Choroid plexus epithelial cell (primary cell): ENCODE results near the gene SPACA6.
"Not testable (repeated sequence)": the region's sequence is repeated elsewhere in the genome, so short reads cannot be mapped to it uniquely, and the experiment has no call there.

ENCODE experiments used
- DNase-seq: peaks from one replicate; pipeline ENCODE4 v3.0.0-alpha.2; 2010; ENCODE audit warnings: low read depth
- H3K4me3 ChIP-seq: 2 replicates; pipeline ENCODE4 v1.5.1; 2011; ENCODE audit warnings: low read depth, mild to moderate bottlenecking, control low read depth, low read length, moderate library complexity
- TF ChIP-seq, protein P1 (sequence below): conservative IDR thresholded peaks from 2 replicates; pipeline ENCODE4 v1.5.1; 2011; ENCODE audit warnings: low read depth, mild to moderate bottlenecking, control low read depth, inconsistent platforms, low read length, moderate library complexity

The SPACA6 gene

DNA sequence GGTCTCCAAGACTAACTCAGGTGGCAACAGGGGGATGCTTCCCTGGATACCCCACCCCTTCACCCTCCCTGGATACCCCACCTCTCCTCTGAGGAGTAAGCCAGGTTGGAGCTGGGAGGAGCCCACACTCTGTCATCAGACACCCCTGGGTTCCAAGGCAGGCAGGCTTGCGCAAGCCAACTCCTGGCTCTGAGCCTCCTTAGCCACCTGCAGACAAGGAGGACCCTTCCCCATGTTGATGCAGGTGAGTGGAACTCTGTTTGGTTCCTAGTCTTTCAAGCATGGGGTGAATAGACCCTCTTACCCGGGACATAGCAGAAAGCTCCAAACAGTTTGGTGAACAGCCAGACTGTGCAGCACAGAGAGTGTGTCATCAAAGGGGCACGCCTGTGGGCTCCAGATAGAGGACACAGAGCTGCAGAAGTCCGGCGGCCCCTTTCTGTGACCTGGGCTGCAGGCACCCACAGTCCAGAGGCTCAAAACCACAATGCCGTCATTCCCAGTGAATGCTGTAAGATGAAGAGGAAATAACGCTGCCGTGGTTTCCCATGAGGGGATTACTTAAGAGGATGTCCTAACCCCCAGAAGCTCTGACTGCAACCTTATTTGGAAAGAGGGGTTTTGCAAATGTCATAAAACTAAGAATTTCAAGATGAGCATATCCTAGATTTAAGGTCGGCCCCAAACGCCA is 42.8 kb downstream of the SPACA6 start:
- peak; percentile 97 for DNase-seq
- TF ChIP-seq, protein P1, sequence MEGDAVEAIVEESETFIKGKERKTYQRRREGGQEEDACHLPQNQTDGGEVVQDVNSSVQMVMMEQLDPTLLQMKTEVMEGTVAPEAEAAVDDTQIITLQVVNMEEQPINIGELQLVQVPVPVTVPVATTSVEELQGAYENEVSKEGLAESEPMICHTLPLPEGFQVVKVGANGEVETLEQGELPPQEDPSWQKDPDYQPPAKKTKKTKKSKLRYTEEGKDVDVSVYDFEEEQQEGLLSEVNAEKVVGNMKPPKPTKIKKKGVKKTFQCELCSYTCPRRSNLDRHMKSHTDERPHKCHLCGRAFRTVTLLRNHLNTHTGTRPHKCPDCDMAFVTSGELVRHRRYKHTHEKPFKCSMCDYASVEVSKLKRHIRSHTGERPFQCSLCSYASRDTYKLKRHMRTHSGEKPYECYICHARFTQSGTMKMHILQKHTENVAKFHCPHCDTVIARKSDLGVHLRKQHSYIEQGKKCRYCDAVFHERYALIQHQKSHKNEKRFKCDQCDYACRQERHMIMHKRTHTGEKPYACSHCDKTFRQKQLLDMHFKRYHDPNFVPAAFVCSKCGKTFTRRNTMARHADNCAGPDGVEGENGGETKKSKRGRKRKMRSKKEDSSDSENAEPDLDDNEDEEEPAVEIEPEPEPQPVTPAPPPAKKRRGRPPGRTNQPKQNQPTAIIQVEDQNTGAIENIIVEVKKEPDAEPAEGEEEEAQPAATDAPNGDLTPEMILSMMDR, result no peak
- no peak overlapping the region for H3K4me3 ChIP-seq

DNA sequence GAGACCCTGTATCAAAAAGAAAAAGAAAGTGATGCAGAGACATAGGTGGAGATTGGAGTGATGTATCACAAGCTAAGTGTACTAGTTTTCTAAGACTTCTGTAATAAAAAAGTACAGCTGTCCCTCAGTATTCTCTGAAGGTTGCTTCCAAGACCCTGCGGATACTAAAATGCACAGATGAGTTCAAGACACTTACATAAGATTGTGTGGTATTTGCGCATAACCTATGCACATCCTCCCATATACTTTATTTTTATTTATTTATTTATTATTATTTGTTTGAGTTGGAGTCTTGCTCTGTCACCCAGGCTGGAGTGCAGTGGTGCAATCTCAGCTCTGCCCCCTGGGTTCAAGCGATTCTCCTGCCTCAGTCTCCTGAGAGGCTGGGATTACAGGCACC is 44.3 kb downstream of the SPACA6 start:
- TF ChIP-seq, protein P1, result no peak
- no peak overlapping the region for H3K4me3 ChIP-seq
- no peak for DNase-seq

DNA sequence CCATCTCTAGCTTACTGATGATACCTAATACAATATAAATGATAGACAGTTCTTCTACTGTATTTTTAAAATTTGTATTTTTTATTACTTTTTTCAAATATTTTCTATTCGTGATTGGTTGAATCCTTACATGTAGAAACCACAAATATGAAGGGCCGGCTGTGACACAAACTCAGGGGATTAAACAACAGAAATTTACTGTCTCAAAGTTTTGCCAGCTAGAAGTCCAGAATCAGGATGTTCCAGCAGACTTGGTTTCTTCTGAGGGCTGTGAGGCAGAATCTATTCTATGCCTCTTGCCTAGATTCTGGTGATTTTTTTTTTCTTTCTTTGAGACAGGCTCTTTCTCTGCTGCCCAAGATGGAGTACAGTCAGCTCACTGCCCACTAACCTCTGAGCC is 44.8 kb downstream of the SPACA6 start:
- no peak overlapping the region for H3K4me3 ChIP-seq
- TF ChIP-seq, protein P1, result no peak
- DNase-seq, result no peak

DNA sequence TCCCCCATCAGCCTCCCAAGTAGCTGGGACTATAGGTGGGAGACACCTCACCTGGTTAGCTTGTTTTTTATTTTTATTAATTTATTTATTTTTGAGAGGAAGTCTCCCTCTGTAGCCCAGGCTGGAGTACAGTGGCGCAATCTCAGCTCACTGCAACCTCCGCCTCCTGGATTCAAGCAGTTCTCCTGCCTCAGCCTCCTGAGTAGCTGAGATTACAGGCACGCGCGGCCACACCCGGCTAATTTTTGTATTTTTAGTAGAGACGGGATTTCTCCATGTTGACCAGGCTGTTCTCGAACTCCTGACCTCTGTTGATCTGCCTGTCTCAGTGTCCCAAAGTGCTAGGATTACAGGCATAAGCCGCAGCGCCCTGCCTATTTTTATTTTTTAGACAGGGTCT is 45.4 kb downstream of the SPACA6 start:
- H3K4me3 ChIP-seq, DNase-seq: not testable (repeated sequence)

DNA sequence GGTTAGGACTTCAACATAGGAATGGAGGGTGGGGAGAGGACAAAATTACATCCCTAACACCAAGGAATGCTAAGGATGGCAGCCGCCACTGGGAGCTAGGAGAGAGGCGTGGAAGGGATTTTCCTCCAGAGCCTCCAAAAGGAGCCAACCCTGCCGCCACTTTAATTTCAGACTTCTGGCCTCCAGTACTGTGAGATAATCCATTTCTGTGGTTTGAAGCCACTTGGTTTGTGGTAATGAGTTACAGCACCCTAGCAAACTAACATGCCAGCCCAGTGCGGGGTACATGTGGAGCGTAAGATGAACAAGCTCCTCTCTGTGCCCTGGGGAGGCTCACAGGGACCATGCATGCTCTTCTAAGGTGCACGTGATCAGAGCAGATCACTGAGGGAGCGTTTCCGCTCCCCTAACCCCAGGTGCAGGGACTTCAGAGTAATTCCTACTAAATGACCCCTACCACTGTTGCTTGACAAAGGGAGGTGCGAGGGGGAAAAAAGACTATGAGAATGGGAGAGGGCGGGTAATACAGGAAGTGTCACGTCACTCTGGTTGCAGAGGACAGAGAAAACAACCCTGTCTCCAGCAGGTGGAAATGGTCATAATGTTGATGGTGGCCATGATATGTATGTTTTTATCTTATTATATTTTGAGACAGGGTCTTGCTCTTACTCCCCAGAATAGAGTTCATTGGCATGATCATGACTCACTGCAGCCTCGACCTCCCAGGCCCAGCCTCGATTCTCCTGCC is 46.5 kb downstream of the SPACA6 start:
- TF ChIP-seq, protein P1, result no peak
- H3K4me3 ChIP-seq, result no peak overlapping the region
- DNase-seq, result no peak

DNA sequence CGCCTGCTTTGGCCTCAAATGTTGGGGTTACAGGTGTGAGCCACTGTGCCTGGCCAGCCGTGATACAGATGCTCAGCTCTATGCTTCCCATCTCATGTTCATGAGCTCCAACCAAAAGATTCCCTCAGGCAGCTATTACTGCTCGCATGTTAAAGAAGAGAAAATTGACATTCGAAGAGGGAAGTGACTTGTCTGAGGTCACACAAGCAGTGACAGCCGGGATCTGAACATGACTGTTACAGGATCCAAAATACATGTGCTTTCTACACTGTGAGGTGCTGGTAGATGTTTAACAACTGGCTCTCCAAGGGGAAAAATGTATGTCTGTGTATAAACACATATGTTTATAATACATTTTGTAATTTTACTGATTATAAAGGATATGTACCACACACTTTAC is 47.2 kb downstream of the SPACA6 start:
- TF ChIP-seq, protein P1, result no peak
- no peak overlapping the region for H3K4me3 ChIP-seq
- no peak for DNase-seq

DNA sequence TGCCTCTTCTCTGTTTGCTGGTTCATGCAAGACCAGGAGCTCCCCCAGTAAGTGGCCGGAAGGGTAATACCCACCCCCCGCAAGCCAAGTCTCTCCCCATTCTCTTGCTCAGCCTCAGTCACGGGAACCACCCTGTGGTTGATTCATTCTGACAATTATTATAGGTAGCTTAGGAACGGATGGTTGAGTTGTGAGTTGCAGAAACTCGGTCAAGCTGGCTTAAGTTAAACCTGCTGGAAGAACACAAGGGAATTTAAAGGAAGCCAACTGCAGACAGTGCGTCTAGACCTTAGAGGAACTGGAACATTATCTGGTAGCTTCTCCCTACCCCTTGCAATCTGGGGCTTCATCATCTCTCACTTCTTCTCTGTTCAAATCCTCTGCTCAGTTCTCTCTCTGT is 49.7 kb downstream of the SPACA6 start:
- H3K4me3 ChIP-seq, result no peak overlapping the region
- TF ChIP-seq, protein P1, result no peak

More for the DNA sequence above, 49.7 kb downstream of the SPACA6 start:
- DNase-seq, result peak; percentile 82
